Activated T-cell treated with anti-CD3 and anti-CD28 coated beads for 4 hours (primary cell): ENCODE measurements around the gene IQCK.

Source experiments
- DNase-seq: peaks from one replicate; pipeline ENCODE4 v3.0.0-alpha.2; 2020

IQCK gene

GRCh38 chr16:19722269-19722952 is 4.3 kb downstream of the IQCK start:
- DNase-seq: no peak

- DNase-seq: no peak
Measured at GRCh38 chr16:19722981-19723380, 4.9 kb downstream of the IQCK start.

- DNase-seq: no peak
Measured at GRCh38 chr16:19728636-19728965, 10.5 kb downstream of the IQCK start.

- no peak for DNase-seq
Measured at GRCh38 chr16:19733551-19733950, 15.5 kb downstream of the IQCK start.

GRCh38 chr16:19735074-19735867 is 17.2 kb downstream of the IQCK start:
- DNase-seq: no peak

GRCh38 chr16:19737306-19738038 is 19.4 kb downstream of the IQCK start:
- DNase-seq: no peak

- no peak for DNase-seq
Measured at GRCh38 chr16:19741354-19741753, 23.3 kb downstream of the IQCK start.

GRCh38 chr16:19743816-19744159 is 25.7 kb downstream of the IQCK start:
- DNase-seq: no peak

- no peak for DNase-seq
Measured at GRCh38 chr16:19744670-19745069, 26.6 kb downstream of the IQCK start.

GRCh38 chr16:19745286-19746010 is 27.4 kb downstream of the IQCK start:
- DNase-seq: no peak

- DNase-seq: no peak
Measured at GRCh38 chr16:19746561-19746960, 28.5 kb downstream of the IQCK start.

GRCh38 chr16:19748389-19749168 is 30.5 kb downstream of the IQCK start:
- DNase-seq: no peak

- no peak for DNase-seq
Measured at GRCh38 chr16:19749571-19750080, 31.6 kb downstream of the IQCK start.

GRCh38 chr16:19751478-19752385 is 33.7 kb downstream of the IQCK start:
- no peak for DNase-seq

GRCh38 chr16:19753815-19754643 is 36.0 kb downstream of the IQCK start:
- no peak for DNase-seq

- DNase-seq: no peak
Measured at GRCh38 chr16:19754644-19755036, 36.6 kb downstream of the IQCK start.

GRCh38 chr16:19755268-19755667 is 37.2 kb downstream of the IQCK start:
- DNase-seq: no peak

- DNase-seq: no peak
Measured at GRCh38 chr16:19757026-19757425, 39.0 kb downstream of the IQCK start.

GRCh38 chr16:19757762-19758595 is 39.9 kb downstream of the IQCK start:
- DNase-seq: no peak
